Tibial artery (tissue), 4 donors: Measurements from ENCODE around the gene CNOT11.
A peak's percentile ranks its signal among the peaks of the same experiment; 100 is the strongest.
"Not testable (repeated sequence)": the region's sequence is repeated elsewhere in the genome, so short reads cannot be mapped to it uniquely, and the experiment has no call there.

ENCODE experiments used
- DNase-seq, 2 donors: peaks; one replicate each; pipeline ENCODE4 v3.0.0-alpha.2; 2019
- H3K27ac ChIP-seq, 2 donors: fragments of 200-600 bp; sonication (generic) in 1 of 2; 1 replicate in 1 of 2; 2 replicates in 1 of 2; pipeline ENCODE4 v1.5.1; 2018 to 2019; ENCODE audit warnings: mild to moderate bottlenecking in 1 of 2
- H3K27me3 ChIP-seq, 2 donors: fragments of 200-600 bp; sonication (generic) in 1 of 2; one replicate each; pipeline versions ENCODE4 v1.5.1 to v1.6.0; 2016 to 2019
- H3K36me3 ChIP-seq, 3 donors: fragments of 200-600 bp; sonication (generic) in 2 of 3; one replicate each; pipeline ENCODE4 v1.5.1; 2016 to 2019; ENCODE audit warnings: mild to moderate bottlenecking in 2 of 3
- H3K4me1 ChIP-seq, 4 donors: fragments of 200-600 bp; sonication (generic) in 2 of 4; 1 replicate in 3 of 4; 2 replicates in 1 of 4; pipeline ENCODE4 v1.5.1; 2016 to 2019
- H3K4me3 ChIP-seq, 2 donors: fragments of 200-600 bp; sonication (generic) in 1 of 2; 1 replicate in 1 of 2; 2 replicates in 1 of 2; pipeline ENCODE4 v1.5.1; 2018 to 2019; ENCODE audit warnings: mild to moderate bottlenecking in 2 of 2
- H3K9me3 ChIP-seq, 3 donors: fragments of 200-600 bp; sonication (generic) in 1 of 3; one replicate each; pipeline ENCODE4 v1.5.1; 2016 to 2019
- CTCF ChIP-seq, 2 experiments: fragments of 200-600 bp in 1 of 2; fragments of 450-650 bp in 1 of 2; IDR thresholded peaks; one replicate each; pipeline ENCODE4 v1.5.1; 2017 to 2019; ENCODE audit warnings: antibody characterized with exemption in 2 of 2, mild to moderate bottlenecking in 1 of 2, moderate library complexity in 1 of 2
- intact Hi-C: fragments of 100-400 bp; cut with DNase I; formaldehyde crosslinking; loops from one replicate; pipeline ENCODE4 v1.15.0; 2023; ENCODE audit warnings: low total_unique reads

The CNOT11 gene

GRCh38 chr2:101252408-101253012, at the start of gene CNOT11:
Gene CNOT11, plus strand, starts transcription at chr2:101252886. Its CDS starts 79 bp downstream, at chr2:101252965.
- peak in 1 of 2 experiments; percentile 14 for TF ChIP-seq CTCF (IDR thresholded peaks at IDR 0.05)
- Histone ChIP-seq H3K36me3 (peaks cover under 1 to 6% (median 2%) of the 10 kb centered on the region in 3 donors), H3K9me3 (no peaks in the 10 kb centered on the region), H3K27me3 (no peaks in the 10 kb centered on the region), H3K4me3 (peak within 1 kb of the TSS; percentile 80 to 95), H3K4me1 (peaks cover 0 to 34% (median 27%) of the 10 kb centered on the region in 4 donors), H3K27ac (peak within 1 kb of the TSS; percentile 84 to 90)
- DNase-seq = peak; percentile 99
- intact Hi-C loops = loop anchor here (2.0 kb wide), 1 partner anchor 54 kb away; no protein-coding TSS in a partner anchor

GRCh38 chr2:101204400-101205115, 48.1 kb upstream of the CNOT11 start:
- no peak for TF ChIP-seq CTCF (IDR thresholded peaks at IDR 0.05)
- H3K36me3 ChIP-seq = no peaks in the 10 kb centered on the region
- H3K4me1 ChIP-seq = peaks cover 0 to 10% (median 4%) of the 10 kb centered on the region in 4 donors
- no peak overlapping the region for H3K27ac ChIP-seq
- no peaks in the 10 kb centered on the region for H3K27me3 ChIP-seq
- intact Hi-C loops = no loop called here
- DNase-seq = no peak
- H3K4me3 ChIP-seq = no peak overlapping the region
- no peaks in the 10 kb centered on the region for H3K9me3 ChIP-seq

- intact Hi-C loops = loop anchor here (2.0 kb wide), 1 partner anchor 193 kb away; no protein-coding TSS in a partner anchor
- DNase-seq = peak; percentile 58 to 71
- H3K27ac ChIP-seq = peak overlapping the region in 1 of 2 donors; percentile 36
- H3K36me3 ChIP-seq = no peaks in the 10 kb centered on the region
- H3K27me3 ChIP-seq = no peaks in the 10 kb centered on the region
- peaks cover 0 to 10% (median 4%) of the 10 kb centered on the region in 4 donors for H3K4me1 ChIP-seq
- TF ChIP-seq CTCF (IDR thresholded peaks at IDR 0.05) = peak; percentile 55 to 61
- H3K4me3 ChIP-seq = peak overlapping the region; percentile 17 to 24
- H3K9me3 ChIP-seq = no peaks in the 10 kb centered on the region
Measured at GRCh38 chr2:101205521-101206479, 46.9 kb upstream of the CNOT11 start.

GRCh38 chr2:101208830-101209229, 43.9 kb upstream of the CNOT11 start:
- Histone ChIP-seq H3K27ac (no peak overlapping the region), H3K4me3 (no peak overlapping the region), H3K4me1 (peaks cover 0 to 10% (median 4%) of the 10 kb centered on the region in 4 donors), H3K9me3 (no peaks in the 10 kb centered on the region), H3K36me3 (no peaks in the 10 kb centered on the region), H3K27me3 (no peaks in the 10 kb centered on the region)
- no peak for TF ChIP-seq CTCF (IDR thresholded peaks at IDR 0.05)
- intact Hi-C loops = no loop called here
- DNase-seq = no peak

GRCh38 chr2:101219246-101219645, 33.4 kb upstream of the CNOT11 start:
- intact Hi-C loops = no loop called here
- no peaks in the 10 kb centered on the region for H3K9me3 ChIP-seq
- no peak overlapping the region for H3K27ac ChIP-seq
- H3K4me3 ChIP-seq = no peak overlapping the region
- H3K36me3 ChIP-seq = no peaks in the 10 kb centered on the region
- no peaks in the 10 kb centered on the region for H3K4me1 ChIP-seq
- no peak for DNase-seq
- H3K27me3 ChIP-seq = no peaks in the 10 kb centered on the region
- TF ChIP-seq CTCF (IDR thresholded peaks at IDR 0.05) = no peak

GRCh38 chr2:101220091-101220490, 32.6 kb upstream of the CNOT11 start:
- H3K27ac ChIP-seq, H3K36me3 ChIP-seq, H3K4me1 ChIP-seq, intact Hi-C loops, H3K4me3 ChIP-seq, H3K27me3 ChIP-seq, H3K9me3 ChIP-seq, DNase-seq: not testable (repeated sequence)
